WERI-Rb-1 (cell line): Measurements from ENCODE around the gene CACNA1I.

Source experiments
- DNase-seq: peaks from one replicate; pipeline ENCODE4 v3.0.0-alpha.2; 2020
- H3K27ac ChIP-seq: fragments of 250-450 bp; sonication (Bioruptor Pico); 2 replicates; pipeline ENCODE4 v1.5.1; 2020; ENCODE audit warnings: mild to moderate bottlenecking, moderate library complexity
- H3K27me3 ChIP-seq: fragments of 250-450 bp; sonication (Bioruptor Pico); 2 replicates; pipeline ENCODE4 v1.5.1; 2021; ENCODE audit warnings: mild to moderate bottlenecking, low read depth, moderate library complexity; ENCODE audit not compliant: insufficient read depth, severe bottlenecking
- H3K36me3 ChIP-seq: fragments of 250-450 bp; sonication (Bioruptor Pico); 2 replicates; pipeline ENCODE4 v1.5.1; 2020; ENCODE audit warnings: mild to moderate bottlenecking, moderate library complexity
- H3K4me3 ChIP-seq: 2 replicates; pipeline ENCODE4 v1.5.1; 2011; ENCODE audit warnings: low read depth, mild to moderate bottlenecking, control low read depth, low read length
- H3K9me3 ChIP-seq: fragments of 250-450 bp; sonication (Bioruptor Pico); 2 replicates; pipeline ENCODE4 v1.5.1; 2021; ENCODE audit warnings: mild to moderate bottlenecking, moderate library complexity; ENCODE audit not compliant: severe bottlenecking
- CTCF ChIP-seq: IDR thresholded peaks from 2 replicates; pipeline ENCODE4 v1.5.1; 2011; ENCODE audit warnings: low read depth, mild to moderate bottlenecking, control low read depth, inconsistent platforms, low read length

Gene CACNA1I

GRCh38 chr22:39598017-39598965, 27.7 kb downstream of the CACNA1I start:
- no peak for TF ChIP-seq CTCF
- H3K4me3 ChIP-seq: no peak overlapping the region
- no peak for DNase-seq
- peaks cover 6% of the 10 kb centered on the region for H3K9me3 ChIP-seq
- H3K36me3 ChIP-seq: no peaks in the 10 kb centered on the region
- H3K27ac ChIP-seq: no peak overlapping the region
- H3K27me3 ChIP-seq: no peaks in the 10 kb centered on the region

DNA sequence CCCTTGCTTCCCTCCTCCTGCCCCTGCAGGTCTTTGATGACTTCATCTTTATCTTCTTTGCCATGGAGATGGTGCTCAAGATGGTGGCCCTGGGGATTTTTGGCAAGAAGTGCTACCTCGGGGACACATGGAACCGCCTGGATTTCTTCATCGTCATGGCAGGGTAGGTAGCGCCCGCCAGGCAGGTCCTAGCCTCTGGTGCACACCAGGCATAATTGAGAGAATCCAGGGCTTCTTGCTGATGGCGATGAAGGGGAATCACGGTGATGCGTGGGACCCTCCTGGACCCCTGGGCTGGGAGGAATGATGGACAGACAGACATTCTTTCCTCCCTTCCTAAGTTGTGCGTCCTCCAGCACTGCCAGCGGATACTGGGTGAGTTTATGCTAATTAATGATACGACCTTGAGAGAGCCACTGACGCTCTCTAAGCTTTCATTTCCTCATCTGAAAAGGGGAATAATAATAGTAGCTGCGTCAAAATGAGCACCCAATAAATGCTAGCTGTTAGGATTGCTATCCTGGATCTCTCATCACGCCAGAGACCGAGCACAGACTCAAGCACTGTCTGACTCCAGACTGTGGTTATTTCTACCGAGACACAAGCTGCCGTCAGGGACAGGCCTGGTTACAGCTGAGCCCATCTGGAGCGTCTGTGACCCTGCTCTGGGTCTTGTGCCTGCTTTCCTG, 30.1 kb downstream of the CACNA1I start:
- Histone ChIP-seq H3K9me3 (peaks cover 11% of the 10 kb centered on the region), H3K27me3 (no peaks in the 10 kb centered on the region), H3K27ac (no peak overlapping the region), H3K36me3 (no peaks in the 10 kb centered on the region; the same call in 1 of the 2 replicates), H3K4me3 (no peak overlapping the region)
- DNase-seq: no peak
- no peak for TF ChIP-seq CTCF

- H3K9me3 ChIP-seq: peaks cover 11% of the 10 kb centered on the region
- no peak overlapping the region for H3K27ac ChIP-seq
- no peak overlapping the region for H3K4me3 ChIP-seq
- no peak for TF ChIP-seq CTCF
- no peaks in the 10 kb centered on the region for H3K27me3 ChIP-seq
- no peaks in the 10 kb centered on the region; the same call in 1 of the 2 replicates for H3K36me3 ChIP-seq
- no peak for DNase-seq
Measured at GRCh38 chr22:39601180-39601535, 30.6 kb downstream of the CACNA1I start.

DNA sequence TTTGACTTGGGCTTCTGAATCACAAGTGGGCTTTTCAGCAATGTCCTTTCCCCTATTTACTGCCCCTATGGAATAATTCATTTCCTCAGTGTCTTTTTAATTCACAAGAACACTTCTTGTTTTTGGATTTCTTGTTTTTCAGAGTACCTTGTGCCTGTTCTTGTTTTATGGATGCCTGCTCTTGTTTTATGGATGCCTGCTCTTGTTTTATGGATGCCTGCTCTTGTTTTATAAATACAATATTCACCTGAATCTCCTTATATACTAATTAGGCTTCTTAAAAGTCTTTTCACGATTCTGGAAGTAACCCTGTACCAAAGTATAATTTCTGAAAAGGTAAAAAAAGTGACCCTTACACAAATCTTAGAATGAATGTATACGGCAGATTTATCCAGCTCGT, 32.8 kb downstream of the CACNA1I start:
- peaks cover 11% of the 10 kb centered on the region for H3K9me3 ChIP-seq
- no peak overlapping the region for H3K4me3 ChIP-seq
- no peak for TF ChIP-seq CTCF
- H3K36me3 ChIP-seq: no peaks in the 10 kb centered on the region; the same call in 1 of the 2 replicates
- no peak for DNase-seq
- no peak overlapping the region for H3K27ac ChIP-seq
- H3K27me3 ChIP-seq: no peaks in the 10 kb centered on the region

DNA sequence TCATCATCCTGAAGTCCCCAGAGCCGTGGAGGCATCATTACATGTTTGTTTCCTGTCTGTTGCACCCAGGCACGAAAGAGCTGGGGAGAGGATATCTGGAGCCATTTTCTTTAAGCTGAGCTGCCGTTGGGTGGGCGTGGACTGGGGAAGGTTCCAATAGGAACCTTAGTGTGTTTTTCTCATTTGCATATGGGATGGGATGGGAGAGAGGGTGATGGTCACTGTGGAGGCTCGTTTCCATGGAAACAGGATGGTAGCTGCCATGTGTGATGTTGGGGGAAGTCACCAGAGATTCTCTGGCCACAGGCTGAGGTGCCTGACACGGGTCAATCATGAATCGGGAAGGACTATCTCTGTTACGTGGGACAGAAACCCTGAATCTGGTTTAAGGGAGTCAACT, 39.7 kb downstream of the CACNA1I start:
- Histone ChIP-seq H3K4me3 (no peak overlapping the region), H3K27me3 (no peaks in the 10 kb centered on the region), H3K27ac (no peak overlapping the region), H3K9me3 (no peaks in the 10 kb centered on the region), H3K36me3 (no peaks in the 10 kb centered on the region)
- no peak for TF ChIP-seq CTCF
- no peak for DNase-seq
